Fibroblast of lung (primary cell): Measurements from ENCODE around the gene FBL.

Experiments used
- EZH2 ChIP-seq: IDR thresholded peaks from 2 replicates; pipeline ENCODE4 v1.5.1; 2012; ENCODE audit warnings: low read length, control low read depth, mild to moderate bottlenecking; ENCODE audit errors: missing control alignments
- TF ChIP-seq, protein P1 (sequence below), 2 donors: IDR thresholded peaks in 1 of 2; conservative IDR thresholded peaks in 1 of 2; 1 replicate in 1 of 2; 2 replicates in 1 of 2; pipeline ENCODE4 v1.5.1; 2011 to 2012; ENCODE audit warnings: low read length in 2 of 2, control low read depth in 1 of 2, inconsistent platforms in 1 of 2, low read depth in 1 of 2, mild to moderate bottlenecking in 1 of 2

DNA sequence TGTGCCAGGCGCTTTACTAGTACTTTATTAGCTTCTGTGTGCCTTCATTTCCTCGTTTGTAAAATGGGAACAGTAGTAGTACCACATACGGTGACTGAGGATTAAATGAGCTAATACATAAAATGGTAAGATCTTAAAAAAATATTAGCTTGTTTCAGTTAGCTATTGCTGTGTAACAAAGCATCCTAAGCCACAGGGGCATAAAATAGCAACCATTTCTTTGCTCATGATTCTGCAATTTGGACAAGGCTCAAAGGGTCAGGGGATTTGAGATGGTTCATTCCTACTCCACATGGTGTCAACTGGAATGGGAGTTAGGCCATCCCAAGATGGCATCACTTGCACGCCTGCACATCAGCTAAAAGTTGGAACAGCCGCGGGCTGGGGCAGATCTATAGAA is 25.5 kb downstream of the FBL start:
- TF ChIP-seq, protein P1, sequence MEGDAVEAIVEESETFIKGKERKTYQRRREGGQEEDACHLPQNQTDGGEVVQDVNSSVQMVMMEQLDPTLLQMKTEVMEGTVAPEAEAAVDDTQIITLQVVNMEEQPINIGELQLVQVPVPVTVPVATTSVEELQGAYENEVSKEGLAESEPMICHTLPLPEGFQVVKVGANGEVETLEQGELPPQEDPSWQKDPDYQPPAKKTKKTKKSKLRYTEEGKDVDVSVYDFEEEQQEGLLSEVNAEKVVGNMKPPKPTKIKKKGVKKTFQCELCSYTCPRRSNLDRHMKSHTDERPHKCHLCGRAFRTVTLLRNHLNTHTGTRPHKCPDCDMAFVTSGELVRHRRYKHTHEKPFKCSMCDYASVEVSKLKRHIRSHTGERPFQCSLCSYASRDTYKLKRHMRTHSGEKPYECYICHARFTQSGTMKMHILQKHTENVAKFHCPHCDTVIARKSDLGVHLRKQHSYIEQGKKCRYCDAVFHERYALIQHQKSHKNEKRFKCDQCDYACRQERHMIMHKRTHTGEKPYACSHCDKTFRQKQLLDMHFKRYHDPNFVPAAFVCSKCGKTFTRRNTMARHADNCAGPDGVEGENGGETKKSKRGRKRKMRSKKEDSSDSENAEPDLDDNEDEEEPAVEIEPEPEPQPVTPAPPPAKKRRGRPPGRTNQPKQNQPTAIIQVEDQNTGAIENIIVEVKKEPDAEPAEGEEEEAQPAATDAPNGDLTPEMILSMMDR (conservative IDR thresholded peaks at IDR 0.05 in 1 of 2, IDR thresholded peaks at IDR 0.05 in 1 of 2; ENCODE audit: low read depth in 1 of 2, low read length in 2 of 2) = no peak
- no peak for TF ChIP-seq EZH2
